Psoas muscle (tissue), 8 donors: ENCODE measurements around the gene C2CD4A. TPM values are rescaled to one million over a fixed set of nuclear protein-coding genes. Genes with fewer than 3 reads are reported as not detected.

Experiments used
- ATAC-seq, 4 donors: fragments of 200-7000 bp; cut with Tn5 transposase; one replicate each; pipeline ENCODE4 v1.9.1; 2020; ENCODE audit warnings: moderate library complexity in 3 of 4, mild to moderate bottlenecking in 2 of 4
- DNase-seq, 2 donors: peaks; one replicate each; pipeline ENCODE4 v3.0.0-alpha.2; 2020
- H3K27ac ChIP-seq: fragments of 200-600 bp; one replicate; pipeline ENCODE4 v1.8.0; 2022
- H3K27me3 ChIP-seq, 3 donors: fragments of 200-600 bp in 1 of 3; one replicate each; pipeline versions ENCODE4 v1.6.1 to v1.8.0; 2013 to 2022; ENCODE audit warnings: low read length in 2 of 3, mild to moderate bottlenecking in 2 of 3, moderate library complexity in 1 of 3; ENCODE audit not compliant: insufficient read depth in 3 of 3
- H3K36me3 ChIP-seq, 2 donors: fragments of 200-600 bp in 1 of 2; one replicate each; pipeline versions ENCODE4 v1.6.1 to v1.8.0; 2013 to 2022; ENCODE audit warnings: low read depth in 1 of 2, mild to moderate bottlenecking in 1 of 2, moderate library complexity in 1 of 2; ENCODE audit not compliant: insufficient read depth in 1 of 2
- H3K4me1 ChIP-seq: fragments of 200-600 bp; one replicate; pipeline ENCODE4 v1.8.0; 2022
- H3K4me3 ChIP-seq: fragments of 200-600 bp; one replicate; pipeline ENCODE4 v1.8.0; 2022; ENCODE audit warnings: mild to moderate bottlenecking
- H3K9me3 ChIP-seq: fragments of 200-600 bp; one replicate; pipeline ENCODE4 v1.8.0; 2022
- WGBS, 3 donors: extraction: QIAGEN DNeasy Blood & Tissue Kit; methylation state at CpG; one replicate each; pipeline versions ENCODE4 v1.1.6 to v1.1.7; 2013; 5-methylcytosine and 5-hydroxymethylcytosine counted together
- intact Hi-C, 2 donors: fragments of 100-400 bp; cut with DNase I; formaldehyde crosslinking; loops; one replicate each; pipeline versions ENCODE4 v1.11.0 to v1.14.2; 2022
- polyA plus RNA-seq, 3 donors: library from polyadenylated mRNA; stranded (reverse); fragments of 200-250 nt; gene quantifications; one replicate each; pipeline ENCODE4 v1.2.3, GENCODE V29; 2013
- total RNA-seq, 4 donors: library from RNA; stranded (reverse); fragmentation: NEBNext Ultra II Directional in 2 of 4; extraction: Animal tissue kit (Norgen Biotek cat#: 25700) in 2 of 4; gene quantifications; one replicate each; pipeline versions ENCODE4 v1.2.1 to v1.2.4, GENCODE V29; 2021 to 2023
- TF ChIP-seq, protein P1 (sequence below): fragments of 200-600 bp; IDR thresholded peaks from one replicate; pipeline ENCODE4 v1.8.0; 2022; ENCODE audit warnings: antibody characterized with exemption
- donor health status: healthy with polysubstance abuse.
- donor health status: DM: no; HTN: no; CAD: no; lungs with moderate emphysema.
- donor health status: Bipolar disorder and iron deficiency.
- donor health status: healthy.
- donor health status: DM: yes; HTN: yes; CAD: no.
- donor health status: DM: no; HTN: no; CAD: no.
- donor health status: DM: no; HTN: no; CAD: no.
- donor health status: DM: yes; HTN: yes; CAD: no.

Gene C2CD4A
- total and polyA plus RNA-seq, 7 donors: 0.04 to 6.7 (median 0.19) TPM

DNA sequence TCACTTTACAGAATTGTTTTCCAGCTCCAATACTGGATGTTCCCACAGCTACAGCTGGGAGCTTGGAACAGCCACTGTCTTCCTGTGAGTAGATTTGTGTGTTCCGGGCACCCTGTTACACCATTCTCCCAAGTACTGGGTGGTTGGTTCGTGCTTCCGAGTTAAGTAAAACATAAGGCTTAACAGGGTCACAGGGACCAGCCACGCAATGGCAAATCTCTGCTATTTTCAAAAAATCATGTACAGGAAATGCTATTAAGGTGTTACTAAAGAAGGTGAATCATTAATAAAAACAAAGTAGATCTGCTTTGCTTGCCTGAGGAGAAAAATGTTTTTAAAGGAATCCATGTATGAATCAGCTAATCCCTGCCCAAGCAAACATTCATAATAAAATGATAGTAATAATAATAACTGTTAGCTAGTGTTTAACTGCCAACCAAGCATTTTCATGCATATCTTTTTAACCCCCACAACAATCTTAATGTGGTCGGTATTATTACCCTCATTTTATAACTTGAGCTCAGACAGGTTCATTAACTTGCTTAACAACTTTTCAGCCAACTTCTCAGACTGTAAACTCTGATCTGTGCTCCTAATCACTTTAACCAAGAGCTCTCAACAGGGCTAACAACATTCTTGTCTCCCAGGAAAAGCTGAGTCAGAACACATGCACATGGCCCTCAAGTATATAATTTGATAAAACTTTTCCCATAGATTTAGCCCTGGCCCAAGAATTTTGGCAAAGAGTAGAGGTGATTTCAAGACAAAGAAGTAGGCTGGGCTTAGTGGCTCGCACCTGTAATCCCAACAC is 2.7 kb upstream of the C2CD4A start:
- Histone ChIP-seq H3K4me1 (peaks cover 13% of the 10 kb centered on the region), H3K4me3 (no peak overlapping the region), H3K27me3 (peaks cover 0 to 3% (median 0%) of the 10 kb centered on the region in 3 donors), H3K36me3 (no peaks in the 10 kb centered on the region), H3K27ac (no peak overlapping the region), H3K9me3 (no peaks in the 10 kb centered on the region)
- TF ChIP-seq, protein P1, sequence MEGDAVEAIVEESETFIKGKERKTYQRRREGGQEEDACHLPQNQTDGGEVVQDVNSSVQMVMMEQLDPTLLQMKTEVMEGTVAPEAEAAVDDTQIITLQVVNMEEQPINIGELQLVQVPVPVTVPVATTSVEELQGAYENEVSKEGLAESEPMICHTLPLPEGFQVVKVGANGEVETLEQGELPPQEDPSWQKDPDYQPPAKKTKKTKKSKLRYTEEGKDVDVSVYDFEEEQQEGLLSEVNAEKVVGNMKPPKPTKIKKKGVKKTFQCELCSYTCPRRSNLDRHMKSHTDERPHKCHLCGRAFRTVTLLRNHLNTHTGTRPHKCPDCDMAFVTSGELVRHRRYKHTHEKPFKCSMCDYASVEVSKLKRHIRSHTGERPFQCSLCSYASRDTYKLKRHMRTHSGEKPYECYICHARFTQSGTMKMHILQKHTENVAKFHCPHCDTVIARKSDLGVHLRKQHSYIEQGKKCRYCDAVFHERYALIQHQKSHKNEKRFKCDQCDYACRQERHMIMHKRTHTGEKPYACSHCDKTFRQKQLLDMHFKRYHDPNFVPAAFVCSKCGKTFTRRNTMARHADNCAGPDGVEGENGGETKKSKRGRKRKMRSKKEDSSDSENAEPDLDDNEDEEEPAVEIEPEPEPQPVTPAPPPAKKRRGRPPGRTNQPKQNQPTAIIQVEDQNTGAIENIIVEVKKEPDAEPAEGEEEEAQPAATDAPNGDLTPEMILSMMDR: no peak
- intact Hi-C loops: loop anchor here (10.0 kb wide), 1 partner anchor 89 kb away; no protein-coding TSS in a partner anchor
- WGBS, 3 donors: 60 to 84% (median 62%) methylated on average over 6 of the region's 6 CpGs
- no peak for DNase-seq
- no peak for ATAC-seq

DNA sequence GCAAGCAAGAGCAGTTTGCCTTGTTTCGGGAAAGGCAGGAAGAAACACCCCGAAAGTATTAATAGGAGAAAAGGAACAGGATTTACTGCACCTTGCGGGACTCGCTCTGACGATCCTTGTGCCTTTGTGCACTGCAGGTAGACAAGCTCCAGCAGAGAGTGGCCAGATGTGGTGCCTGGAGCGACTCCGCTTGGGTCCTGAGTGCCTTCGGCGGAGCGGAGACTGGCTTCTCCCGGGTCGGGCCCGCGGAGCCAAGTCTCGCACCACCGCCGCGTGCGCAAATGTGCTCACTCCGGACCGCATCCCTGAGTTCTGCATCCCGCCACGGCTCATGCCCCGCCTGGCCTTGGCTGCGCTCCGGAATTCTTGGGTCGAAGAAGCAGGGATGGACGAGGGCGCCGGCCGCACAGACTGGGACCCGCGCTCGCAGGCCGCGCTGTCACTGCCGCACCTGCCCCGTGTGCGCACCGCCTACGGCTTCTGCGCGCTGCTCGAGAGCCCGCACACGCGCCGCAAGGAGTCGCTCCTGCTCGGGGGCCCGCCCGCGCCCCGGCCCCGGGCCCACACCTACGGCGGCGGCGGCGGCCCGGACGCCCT is 769 bp downstream of the C2CD4A start:
- Histone ChIP-seq H3K4me3 (peak overlapping the region; percentile 63), H3K4me1 (peaks cover 8% of the 10 kb centered on the region), H3K9me3 (no peaks in the 10 kb centered on the region), H3K27ac (no peak overlapping the region), H3K27me3 (peaks cover 0 to 3% (median 2%) of the 10 kb centered on the region in 3 donors), H3K36me3 (no peaks in the 10 kb centered on the region)
- 1 to 3% (median 1%) methylated on average over 40 to 62 of the region's 62 CpGs for WGBS, 3 donors
- peak; percentile 51 to 65 (median 54) for ATAC-seq
- intact Hi-C loops: loop anchor here (10.0 kb wide), 1 partner anchor 93 kb away; no protein-coding TSS in a partner anchor
- TF ChIP-seq, protein P1: no peak
- DNase-seq: peak; percentile 20 to 64

DNA sequence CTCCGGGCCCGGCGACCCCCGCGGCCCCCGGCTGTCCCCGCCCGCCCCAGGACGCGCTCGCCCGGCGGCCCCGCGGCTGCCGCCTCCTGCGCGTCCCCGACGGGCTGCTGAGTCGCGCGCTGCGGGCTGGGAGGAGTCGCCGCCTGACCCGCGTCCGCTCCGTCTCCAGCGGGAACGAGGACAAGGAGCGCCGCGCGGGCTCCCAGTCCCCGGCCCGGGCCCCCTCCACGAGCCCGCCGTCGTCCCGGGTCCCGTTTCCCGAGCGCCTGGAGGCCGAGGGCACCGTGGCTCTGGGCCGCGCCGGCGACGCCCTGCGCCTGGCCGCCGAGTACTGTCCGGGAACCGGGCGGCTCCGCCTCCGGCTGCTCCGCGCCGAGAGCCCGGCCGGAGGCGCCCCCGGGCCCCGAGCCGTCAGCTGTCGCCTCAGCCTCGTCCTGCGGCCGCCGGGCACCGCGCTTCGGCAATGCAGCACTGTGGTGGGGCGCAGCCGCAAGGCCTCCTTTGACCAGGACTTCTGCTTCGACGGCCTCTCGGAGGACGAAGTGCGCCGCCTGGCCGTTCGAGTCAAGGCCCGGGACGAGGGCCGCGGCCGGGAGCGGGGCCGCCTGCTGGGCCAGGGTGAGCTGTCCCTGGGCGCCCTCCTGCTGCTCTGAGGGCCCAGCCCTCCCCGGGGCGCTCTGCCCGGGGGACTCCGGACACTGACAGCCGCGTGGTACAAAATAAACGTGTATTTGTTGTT is 1.5 kb downstream of the C2CD4A start:
- 2 to 3% (median 2%) methylated on average over 32 to 103 of the region's 103 CpGs for WGBS, 3 donors
- peaks cover 0 to 3% (median 2%) of the 10 kb centered on the region in 3 donors for H3K27me3 ChIP-seq
- ATAC-seq (peak; percentile 46 to 70 (median 58)), DNase-seq (peak; percentile 62 to 70)
- intact Hi-C loops: loop anchor here (10.0 kb wide), 1 partner anchor 93 kb away; no protein-coding TSS in a partner anchor
- TF ChIP-seq, protein P1: peak; percentile 19
- no peak overlapping the region for H3K27ac ChIP-seq
- H3K36me3 ChIP-seq: no peaks in the 10 kb centered on the region
- no peaks in the 10 kb centered on the region for H3K9me3 ChIP-seq
- peak overlapping the region; percentile 63 for H3K4me3 ChIP-seq
- peaks cover 8% of the 10 kb centered on the region for H3K4me1 ChIP-seq

DNA sequence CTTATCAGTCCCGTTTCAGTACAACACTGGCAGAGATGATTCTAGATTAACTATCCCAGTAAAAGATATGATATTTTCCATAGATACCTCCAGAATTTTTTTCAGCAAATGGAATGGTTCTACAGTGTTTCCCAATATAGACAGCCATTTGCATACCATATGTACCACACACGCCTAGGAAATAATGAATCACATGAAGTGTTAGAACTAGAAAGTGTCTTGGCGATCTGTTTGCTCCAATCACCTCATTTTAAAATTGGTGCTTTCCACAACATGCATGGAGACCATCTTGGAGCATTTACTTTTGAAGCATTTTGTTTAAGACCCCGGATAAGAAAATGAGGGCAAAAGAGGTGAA is 2.0 kb downstream of the C2CD4A start:
- DNase-seq (no peak), ATAC-seq (no peak)
- H3K36me3 ChIP-seq: no peaks in the 10 kb centered on the region
- no peak overlapping the region for H3K27ac ChIP-seq
- H3K27me3 ChIP-seq: peaks cover 0 to 3% (median 2%) of the 10 kb centered on the region in 3 donors
- no peaks in the 10 kb centered on the region for H3K9me3 ChIP-seq
- peak overlapping the region; percentile 63 for H3K4me3 ChIP-seq
- TF ChIP-seq, protein P1: no peak
- 64 to 75% (median 69%) methylated on average over 4 of the region's 4 CpGs for WGBS, 3 donors
- H3K4me1 ChIP-seq: peaks cover 8% of the 10 kb centered on the region
- intact Hi-C loops: loop anchor here (10.0 kb wide), 1 partner anchor 94 kb away; no protein-coding TSS in a partner anchor
